ENCODE results near the gene KDM1A.

Gene KDM1A

GRCh38 chr1:23019094-23019862, at the start of gene KDM1A:
TSS of gene KDM1A (plus strand) at chr1:23019468. CDS start at chr1:23019597, 129 bp downstream.
- DNase-seq (ENCODE audit: low read depth), result peak; percentile 98
- H3K4me3 ChIP-seq (replicated peaks; ENCODE audit: low read depth, low read length), result peak within 1 kb of the TSS; percentile 89
- no peak for TF ChIP-seq CTCF (IDR thresholded peaks at IDR 0.05; ENCODE audit: low read length, missing control alignments)

- TF ChIP-seq CTCF (IDR thresholded peaks at IDR 0.05; ENCODE audit: low read length, missing control alignments), result no peak
- DNase-seq (ENCODE audit: low read depth), result no peak
- no peak overlapping the region for H3K4me3 ChIP-seq (replicated peaks; ENCODE audit: low read depth, low read length)
These were observed 49.2 kb upstream of the KDM1A start for GRCh38 chr1:22970096-22970495.

GRCh38 chr1:22971161-22971560, 48.1 kb upstream of the KDM1A start:
- TF ChIP-seq CTCF (IDR thresholded peaks at IDR 0.05; ENCODE audit: low read length, missing control alignments), result no peak
- DNase-seq (ENCODE audit: low read depth), result no peak
- no peak overlapping the region for H3K4me3 ChIP-seq (replicated peaks; ENCODE audit: low read depth, low read length)

GRCh38 chr1:22971611-22972405, 47.5 kb upstream of the KDM1A start:
- DNase-seq (ENCODE audit: low read depth), result peak; percentile 23
- TF ChIP-seq CTCF (IDR thresholded peaks at IDR 0.05; ENCODE audit: low read length, missing control alignments), result no peak
- no peak overlapping the region for H3K4me3 ChIP-seq (replicated peaks; ENCODE audit: low read depth, low read length)

GRCh38 chr1:22972760-22973159, 46.5 kb upstream of the KDM1A start, which contains the start of gene LACTBL1:
TSS of gene LACTBL1 (minus strand) at chr1:22972866. CDS start at chr1:22972316, 550 bp downstream.
- no peak within 1 kb of the TSS for H3K4me3 ChIP-seq (replicated peaks; ENCODE audit: low read depth, low read length)
- no peak for DNase-seq (ENCODE audit: low read depth)
- TF ChIP-seq CTCF (IDR thresholded peaks at IDR 0.05; ENCODE audit: low read length, missing control alignments), result no peak

GRCh38 chr1:22975694-22976093, 43.6 kb upstream of the KDM1A start:
- DNase-seq (ENCODE audit: low read depth), result peak; percentile 46
- no peak overlapping the region for H3K4me3 ChIP-seq (replicated peaks; ENCODE audit: low read depth, low read length)
- no peak for TF ChIP-seq CTCF (IDR thresholded peaks at IDR 0.05; ENCODE audit: low read length, missing control alignments)

Data from fibroblast of pulmonary artery (primary cell).